ENCODE results near the gene PAQR4. TPM values are rescaled to one million over a fixed set of nuclear protein-coding genes. Genes with fewer than 3 reads are reported as not detected.

The PAQR4 gene
- total RNA-seq, 1 donor, result 3.1 TPM

DNA sequence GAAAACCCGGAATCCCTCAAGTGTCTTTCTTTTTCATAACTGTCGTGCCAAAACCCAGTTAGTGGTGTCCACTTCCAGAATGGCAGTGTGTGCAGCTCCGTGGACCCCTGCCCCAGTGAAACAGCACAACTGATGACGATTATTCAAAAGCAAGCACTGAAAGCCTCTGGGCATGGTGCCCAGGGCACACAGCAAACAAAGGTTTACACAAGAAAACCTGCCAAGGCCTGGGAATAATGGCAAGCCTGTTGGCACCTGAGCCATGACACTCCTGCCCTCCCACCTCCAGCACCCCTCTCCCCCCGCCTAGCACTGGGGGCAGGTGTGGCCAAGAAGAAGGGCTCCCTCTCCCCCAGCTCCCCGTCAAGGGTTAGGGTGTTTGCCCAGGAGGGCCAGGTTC, 8.3 kb downstream of the PAQR4 start:
- no peaks in the 10 kb centered on the region for H3K27me3 ChIP-seq (ENCODE audit: insufficient read depth, low read length)
- peaks cover 18% of the 10 kb centered on the region for H3K4me1 ChIP-seq (ENCODE audit: insufficient read depth, low read length)
- no peak overlapping the region for H3K4me3 ChIP-seq (ENCODE audit: low read length)
- H3K9me3 ChIP-seq (ENCODE audit: low read depth, low read length), result no peaks in the 10 kb centered on the region

DNA sequence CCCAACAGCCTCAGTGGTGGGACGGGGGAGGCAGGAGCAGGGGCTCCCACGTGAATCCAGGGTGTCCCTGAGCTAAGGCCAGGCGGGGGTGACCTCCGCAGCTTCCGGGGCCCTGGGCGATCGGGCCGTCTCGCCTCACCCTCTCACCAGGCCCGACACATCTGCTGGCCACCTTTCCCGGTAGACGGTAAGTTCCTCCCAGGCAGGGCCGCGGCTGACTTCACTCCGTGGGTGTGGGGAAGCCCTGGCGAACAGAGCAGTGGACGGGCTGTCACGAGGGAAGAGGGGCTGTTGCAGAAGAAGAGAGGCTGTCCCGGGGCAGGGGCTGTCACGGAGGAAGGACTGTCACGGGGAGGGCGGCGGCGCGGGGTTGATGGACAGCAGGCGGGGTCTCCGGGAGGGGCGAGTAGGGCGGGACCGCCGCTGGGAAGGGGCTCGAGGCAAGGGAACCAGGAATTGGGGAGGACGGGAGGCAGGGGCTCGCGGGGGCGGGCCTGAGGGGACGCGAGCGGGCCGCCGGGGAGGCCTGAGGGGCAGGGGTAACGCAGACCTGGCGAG, 10.6 kb downstream of the PAQR4 start:
- H3K4me1 ChIP-seq (ENCODE audit: insufficient read depth, low read length), result peaks cover 31% of the 10 kb centered on the region
- H3K27me3 ChIP-seq (ENCODE audit: insufficient read depth, low read length), result no peaks in the 10 kb centered on the region
- H3K9me3 ChIP-seq (ENCODE audit: low read depth, low read length), result no peaks in the 10 kb centered on the region
- H3K4me3 ChIP-seq (ENCODE audit: low read length), result peak overlapping the region; percentile 78

DNA sequence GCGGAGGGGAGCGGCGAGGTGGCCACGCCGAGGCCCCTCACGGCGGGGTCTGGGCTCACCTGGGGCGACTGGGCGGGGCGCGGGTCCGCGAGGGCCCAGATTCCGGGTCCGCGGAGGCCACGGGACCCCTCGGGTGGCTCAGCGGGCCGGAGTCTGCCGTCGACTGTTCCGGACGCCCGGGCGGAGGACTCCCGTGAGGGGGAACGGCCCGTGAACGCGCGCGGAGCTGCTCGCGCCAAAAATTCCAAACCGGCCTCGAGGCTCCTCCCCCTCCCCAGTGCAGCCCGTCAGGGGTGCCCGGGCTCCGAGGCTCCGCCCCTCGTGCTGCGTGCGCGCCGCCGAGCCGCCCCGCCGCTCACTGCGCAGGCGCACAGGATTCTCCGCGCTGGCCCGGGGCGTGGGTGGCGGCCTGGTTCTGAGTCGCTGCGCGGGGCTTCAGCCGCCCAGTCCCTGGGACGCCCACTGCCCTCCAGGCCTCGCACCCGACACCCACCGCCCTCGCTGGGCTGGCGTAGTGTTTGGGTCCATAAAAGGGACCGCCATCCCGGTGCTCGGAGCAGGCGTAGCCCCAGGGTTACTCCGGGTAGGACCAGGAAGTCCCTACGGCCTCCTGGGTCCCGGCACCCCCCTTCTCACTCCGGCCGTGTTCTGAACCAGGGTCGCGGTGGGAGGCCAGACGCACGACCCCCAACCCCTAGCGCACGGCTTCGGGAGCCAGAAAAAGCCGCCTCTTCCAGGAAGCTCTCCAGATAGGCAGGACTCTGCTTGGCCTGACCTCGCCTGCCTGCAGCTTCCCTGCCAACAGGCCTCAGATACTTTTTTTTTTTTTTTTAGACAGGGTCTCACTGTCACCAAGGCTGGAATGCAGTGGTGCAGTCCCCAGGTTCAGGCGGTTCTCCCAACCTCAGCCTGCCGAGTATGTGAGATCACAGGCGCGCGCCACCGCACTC, 11.4 kb downstream of the PAQR4 start, which contains the start of gene PKMYT1:
Gene PKMYT1 (minus strand): TSS at position 220 of the 950 bp plus-strand sequence. CDS start 789 bp downstream, outside the sequence.
- H3K27me3 ChIP-seq (ENCODE audit: insufficient read depth, low read length), result no peaks in the 10 kb centered on the region
- H3K4me3 ChIP-seq (ENCODE audit: low read length), result peak within 1 kb of the TSS; percentile 78
- H3K9me3 ChIP-seq (ENCODE audit: low read depth, low read length), result no peaks in the 10 kb centered on the region
- H3K4me1 ChIP-seq (ENCODE audit: insufficient read depth, low read length), result peaks cover 31% of the 10 kb centered on the region

DNA sequence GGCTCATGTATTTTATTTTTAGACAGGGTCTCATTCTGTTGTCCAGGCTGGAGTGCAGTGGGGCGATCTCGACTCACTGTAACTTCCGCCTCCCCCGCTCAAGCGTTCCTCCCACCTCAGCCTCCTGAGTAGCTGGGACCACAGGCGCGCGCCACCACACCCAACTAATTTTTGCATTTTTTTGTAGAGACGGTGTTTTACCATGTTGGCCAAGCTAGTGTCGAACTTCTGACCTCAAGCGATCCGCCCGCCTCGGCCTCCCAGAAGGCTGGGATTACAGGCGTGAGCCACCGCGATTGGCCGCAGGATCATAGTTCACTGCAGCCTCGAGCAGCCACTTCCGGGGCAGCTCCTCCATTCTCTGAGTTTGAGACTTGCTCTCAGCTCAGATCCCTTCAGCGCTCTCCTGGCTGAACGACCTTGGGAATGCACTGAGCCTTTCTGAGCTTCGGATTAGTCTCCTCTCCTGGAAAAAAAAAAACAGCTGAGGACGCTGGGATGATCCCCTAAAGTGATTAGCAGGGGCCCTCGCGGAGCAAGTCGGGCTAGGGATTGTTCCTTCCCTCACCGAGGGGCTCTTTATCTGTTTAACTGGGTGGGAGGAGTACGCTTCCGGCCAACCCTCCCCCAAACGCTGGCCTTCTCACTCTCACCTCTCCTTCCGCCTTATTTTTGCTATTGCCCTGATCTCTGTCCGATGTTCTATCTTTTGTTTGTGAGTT, 12.2 kb downstream of the PAQR4 start:
- Histone ChIP-seq H3K4me1 (ENCODE audit: insufficient read depth, low read length) (peaks cover 31% of the 10 kb centered on the region), H3K27me3 (ENCODE audit: insufficient read depth, low read length) (no peaks in the 10 kb centered on the region), H3K9me3 (ENCODE audit: low read depth, low read length) (no peaks in the 10 kb centered on the region), H3K4me3 (ENCODE audit: low read length) (no peak overlapping the region)

DNA sequence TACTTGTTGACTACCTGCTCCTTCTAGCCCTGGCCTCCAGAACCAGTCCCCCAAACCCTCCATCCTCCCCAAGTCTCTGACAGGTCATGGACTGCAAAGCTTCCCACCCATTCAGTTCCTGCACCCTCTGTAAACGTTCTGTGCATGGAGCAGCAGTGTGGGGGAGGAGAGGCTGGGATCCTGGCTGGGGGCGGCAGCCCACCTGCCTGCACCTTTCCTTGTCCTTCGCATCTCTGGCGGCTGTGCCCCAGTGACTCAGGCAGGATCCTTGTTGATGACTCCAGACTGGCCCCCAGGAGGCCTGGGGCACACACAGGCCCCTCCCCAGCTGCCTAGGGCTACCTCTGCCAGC, 12.7 kb downstream of the PAQR4 start:
- no peaks in the 10 kb centered on the region for H3K27me3 ChIP-seq (ENCODE audit: insufficient read depth, low read length)
- peaks cover 31% of the 10 kb centered on the region for H3K4me1 ChIP-seq (ENCODE audit: insufficient read depth, low read length)
- no peak overlapping the region for H3K4me3 ChIP-seq (ENCODE audit: low read length)
- no peaks in the 10 kb centered on the region for H3K9me3 ChIP-seq (ENCODE audit: low read depth, low read length)

DNA sequence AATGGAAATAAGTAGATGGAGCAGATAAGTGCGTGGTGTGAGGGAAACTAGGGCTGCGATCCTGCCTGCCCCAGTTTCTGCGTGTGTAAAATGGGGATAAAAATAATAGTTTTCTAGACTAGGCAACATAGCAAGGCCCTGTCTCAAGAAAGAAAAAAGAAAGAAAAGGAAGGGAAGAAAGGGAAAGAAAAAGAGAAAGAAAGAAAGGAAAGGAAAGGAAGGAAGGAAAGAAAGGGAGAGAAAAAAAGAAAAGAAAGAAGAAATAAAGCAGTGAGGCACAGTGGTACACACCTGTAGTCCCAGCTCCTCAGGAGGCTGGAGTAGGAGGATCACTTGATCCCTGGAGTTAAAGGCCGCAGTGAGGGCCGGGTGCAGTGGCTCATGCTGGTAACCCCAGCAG, 13.3 kb downstream of the PAQR4 start:
- H3K9me3 ChIP-seq (ENCODE audit: low read depth, low read length), result no peaks in the 10 kb centered on the region
- H3K4me1 ChIP-seq (ENCODE audit: insufficient read depth, low read length), result peaks cover 31% of the 10 kb centered on the region
- H3K4me3 ChIP-seq (ENCODE audit: low read length), result no peak overlapping the region
- H3K27me3 ChIP-seq (ENCODE audit: insufficient read depth, low read length), result no peaks in the 10 kb centered on the region

DNA sequence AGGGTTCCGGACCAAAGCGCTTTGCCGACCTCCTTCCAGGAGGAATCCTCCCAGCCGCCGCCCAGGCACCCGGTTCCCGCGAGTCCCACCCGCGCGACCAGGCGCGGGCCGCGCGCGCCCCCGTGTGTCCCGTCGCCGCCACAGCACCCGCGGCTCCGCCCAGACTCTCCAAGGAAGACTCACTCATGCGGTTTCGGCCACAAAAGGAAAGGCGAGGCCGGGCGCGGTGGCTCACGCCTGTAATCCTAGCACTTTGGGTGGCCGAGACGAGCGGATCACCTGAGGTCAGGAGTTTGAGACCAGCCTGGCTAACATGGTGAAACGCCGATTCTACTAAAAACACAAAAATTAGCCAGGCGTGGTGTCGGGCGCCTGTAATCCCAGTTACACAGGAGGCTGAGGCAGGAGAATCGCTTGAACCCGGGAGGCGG, 14.6 kb downstream of the PAQR4 start:
- Histone ChIP-seq H3K9me3 (ENCODE audit: low read depth, low read length) (no peaks in the 10 kb centered on the region), H3K4me3 (ENCODE audit: low read length) (no peak overlapping the region), H3K27me3 (ENCODE audit: insufficient read depth, low read length) (no peaks in the 10 kb centered on the region), H3K4me1 (ENCODE audit: insufficient read depth, low read length) (peaks cover 31% of the 10 kb centered on the region)

DNA sequence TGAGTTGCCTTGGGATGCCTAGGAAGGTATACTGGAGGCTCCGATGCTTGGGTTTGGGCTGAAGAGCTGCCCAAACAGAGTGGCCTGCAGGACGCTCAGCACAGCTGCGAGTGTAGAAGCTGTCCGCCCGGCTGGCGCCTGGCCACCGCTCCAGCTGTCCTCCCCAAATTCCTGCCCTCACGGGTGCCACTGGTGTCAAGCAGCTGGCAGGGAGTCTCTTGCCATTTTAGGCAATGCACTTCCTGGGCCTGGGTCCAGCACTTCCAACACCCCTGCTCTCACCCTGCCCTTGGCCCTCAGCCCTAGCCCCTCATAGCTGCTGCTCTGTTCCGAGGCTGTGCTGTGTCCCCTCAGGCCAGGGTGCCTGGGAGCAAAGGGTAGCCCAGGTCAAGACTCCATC, 16.3 kb downstream of the PAQR4 start:
- Histone ChIP-seq H3K4me1 (ENCODE audit: insufficient read depth, low read length) (peaks cover 20% of the 10 kb centered on the region), H3K27me3 (ENCODE audit: insufficient read depth, low read length) (no peaks in the 10 kb centered on the region), H3K4me3 (ENCODE audit: low read length) (no peak overlapping the region), H3K9me3 (ENCODE audit: low read depth, low read length) (no peaks in the 10 kb centered on the region)

DNA sequence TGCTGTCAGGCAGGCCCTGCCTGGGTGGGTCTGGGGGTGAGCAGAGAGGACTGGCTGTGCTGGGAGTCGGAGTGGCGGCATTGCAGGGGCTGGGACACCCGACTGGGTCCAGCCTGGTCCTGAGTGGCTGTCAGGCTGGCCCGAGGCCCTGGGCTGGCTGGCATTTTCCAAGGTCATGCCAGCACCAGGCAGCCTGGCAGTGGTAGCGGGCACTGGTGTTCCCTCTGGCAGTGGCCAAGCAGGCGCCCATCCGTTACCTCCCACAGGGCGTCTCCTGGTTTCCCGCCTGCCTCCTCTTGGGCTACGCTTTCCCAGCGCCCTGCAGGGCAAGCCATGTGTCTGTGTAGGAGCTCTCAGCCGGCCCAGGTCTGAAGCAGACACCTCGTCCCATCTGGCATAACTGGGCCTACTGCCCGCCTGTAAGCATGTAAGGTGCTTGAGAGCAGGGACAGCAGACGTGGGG, 16.8 kb downstream of the PAQR4 start:
- H3K27me3 ChIP-seq (ENCODE audit: insufficient read depth, low read length), result no peaks in the 10 kb centered on the region

DNA sequence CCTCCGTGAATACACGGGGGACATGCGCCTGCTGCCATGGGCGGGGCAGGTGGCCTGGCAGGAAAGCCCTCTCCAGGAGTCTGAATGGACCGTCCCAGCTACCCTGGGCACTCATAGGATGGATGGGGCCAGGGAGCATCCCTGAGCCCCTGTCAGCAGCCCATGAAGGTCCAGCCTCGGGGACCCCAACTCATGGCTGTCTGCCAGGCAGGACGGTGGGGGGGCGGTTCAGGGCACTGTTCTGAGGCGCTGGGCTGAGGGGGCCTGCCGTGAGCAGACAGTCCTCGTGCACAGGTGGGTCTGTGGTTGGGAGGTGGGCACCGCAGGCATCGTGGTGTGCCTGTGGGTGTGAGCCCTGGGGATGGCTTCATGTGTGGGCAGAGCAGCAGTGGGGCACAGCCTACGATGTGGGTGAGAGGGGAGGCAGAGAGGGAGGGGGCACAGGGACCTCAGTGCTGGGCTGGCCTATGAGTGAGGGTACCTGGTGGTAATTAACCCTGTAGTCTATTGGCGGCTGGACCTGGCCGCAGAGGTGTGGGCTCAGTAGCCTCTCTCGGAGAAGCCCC, 17.6 kb downstream of the PAQR4 start:
- H3K9me3 ChIP-seq (ENCODE audit: low read depth, low read length), result no peaks in the 10 kb centered on the region

More for the DNA sequence above, 16.8 kb downstream of the PAQR4 start:
- H3K4me1 ChIP-seq (ENCODE audit: insufficient read depth, low read length), result peaks cover 17% of the 10 kb centered on the region
- H3K9me3 ChIP-seq (ENCODE audit: low read depth, low read length), result no peaks in the 10 kb centered on the region
- H3K4me3 ChIP-seq (ENCODE audit: low read length), result no peak overlapping the region

DNA sequence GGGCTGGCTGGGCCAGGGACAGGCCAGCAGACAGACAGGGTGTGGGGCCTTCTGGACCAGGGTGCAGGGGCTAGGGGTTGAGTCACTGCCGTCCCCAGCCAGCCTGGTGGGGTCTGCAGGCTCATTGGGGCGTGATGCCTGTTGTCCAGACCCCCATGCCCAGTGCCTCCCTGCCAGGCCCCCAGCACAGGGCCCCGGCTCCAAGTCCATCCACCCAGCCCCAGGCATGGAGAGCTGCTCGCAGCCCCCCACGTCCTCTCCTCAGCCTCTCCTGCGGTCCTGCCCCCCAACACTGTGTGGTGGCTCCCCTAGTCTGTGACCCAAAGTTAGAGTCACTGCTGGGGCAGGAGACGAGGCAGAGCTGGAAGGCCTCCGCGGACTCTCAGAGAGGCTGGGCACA, 18.1 kb downstream of the PAQR4 start:
- Histone ChIP-seq H3K4me3 (ENCODE audit: low read length) (no peak overlapping the region), H3K4me1 (ENCODE audit: insufficient read depth, low read length) (peaks cover 12% of the 10 kb centered on the region), H3K9me3 (ENCODE audit: low read depth, low read length) (no peaks in the 10 kb centered on the region), H3K27me3 (ENCODE audit: insufficient read depth, low read length) (no peaks in the 10 kb centered on the region)

More for the DNA sequence above, 17.6 kb downstream of the PAQR4 start:
- Histone ChIP-seq H3K4me3 (ENCODE audit: low read length) (no peak overlapping the region), H3K4me1 (ENCODE audit: insufficient read depth, low read length) (peaks cover 12% of the 10 kb centered on the region), H3K27me3 (ENCODE audit: insufficient read depth, low read length) (no peaks in the 10 kb centered on the region)

DNA sequence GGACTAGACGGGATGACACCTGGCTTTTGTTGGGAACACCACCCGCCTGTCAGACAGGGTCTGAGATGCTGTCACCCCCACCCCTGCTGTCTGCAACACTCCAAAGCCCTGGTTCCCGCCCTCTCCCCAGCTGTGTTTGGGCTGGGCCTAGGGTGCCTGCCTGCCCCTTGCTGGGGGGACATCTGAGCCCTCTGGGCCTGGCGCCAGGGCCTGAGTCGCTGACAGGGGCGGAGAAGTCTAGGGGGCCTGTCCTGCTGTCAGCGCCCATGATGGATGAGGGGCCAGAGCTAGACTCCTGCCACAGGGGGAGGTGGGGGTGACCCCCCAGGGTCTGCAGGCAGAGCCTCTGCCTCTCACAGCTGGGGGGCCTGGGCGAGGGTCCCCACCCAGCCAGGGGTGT, 18.7 kb downstream of the PAQR4 start:
- Histone ChIP-seq H3K4me1 (ENCODE audit: insufficient read depth, low read length) (peaks cover 12% of the 10 kb centered on the region), H3K4me3 (ENCODE audit: low read length) (no peak overlapping the region), H3K27me3 (ENCODE audit: insufficient read depth, low read length) (no peaks in the 10 kb centered on the region), H3K9me3 (ENCODE audit: low read depth, low read length) (no peaks in the 10 kb centered on the region)

DNA sequence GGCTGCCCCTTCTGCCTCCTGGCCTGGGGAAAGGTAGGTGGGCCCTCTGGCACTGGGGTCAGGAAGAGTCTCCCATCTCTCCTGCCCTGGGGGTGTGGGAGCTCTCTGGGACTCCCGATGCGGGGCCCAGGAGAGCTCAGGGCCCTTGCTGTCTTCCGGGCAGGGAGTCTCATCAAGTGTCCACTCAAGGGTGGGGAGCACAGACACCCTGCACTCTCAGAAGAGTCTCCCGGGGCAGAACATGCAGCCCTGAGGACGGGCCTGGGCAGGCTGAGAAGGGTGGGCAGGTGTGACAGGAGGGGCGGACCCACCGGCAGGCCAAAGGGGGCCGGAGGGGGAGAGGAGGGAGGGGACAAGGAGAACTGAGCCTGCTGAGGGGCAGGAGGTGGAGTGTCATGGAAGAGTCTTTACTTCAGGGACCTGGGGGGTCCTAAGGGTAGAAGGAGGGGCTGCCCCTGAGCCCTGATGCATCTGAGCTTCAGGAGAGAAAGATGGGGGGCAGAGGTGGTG, 19.5 kb downstream of the PAQR4 start:
- peaks cover 6% of the 10 kb centered on the region for H3K4me1 ChIP-seq (ENCODE audit: insufficient read depth, low read length)
- H3K27me3 ChIP-seq (ENCODE audit: insufficient read depth, low read length), result no peaks in the 10 kb centered on the region
- no peaks in the 10 kb centered on the region for H3K9me3 ChIP-seq (ENCODE audit: low read depth, low read length)
- no peak overlapping the region for H3K4me3 ChIP-seq (ENCODE audit: low read length)

DNA sequence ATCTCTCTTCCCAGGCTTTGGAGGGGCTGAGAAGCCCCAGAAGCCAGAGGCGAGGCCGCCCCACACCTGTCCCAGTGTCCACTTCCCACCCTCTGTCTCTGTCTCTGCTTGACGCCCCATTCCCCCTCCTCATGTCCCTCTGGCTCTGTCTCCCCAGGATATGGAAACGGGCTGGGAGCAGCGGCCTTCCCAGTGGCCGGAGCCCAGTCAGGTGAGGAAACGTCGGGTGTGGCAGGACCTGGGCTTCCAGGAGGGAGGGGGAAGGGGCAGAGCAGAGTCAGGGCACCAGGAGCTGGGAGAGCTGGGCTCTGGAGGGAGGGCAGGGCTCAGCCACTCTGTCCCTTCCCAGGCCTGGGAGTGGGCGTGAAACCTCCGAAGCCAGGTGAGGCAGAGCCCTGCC, 21.7 kb downstream of the PAQR4 start:
- Histone ChIP-seq H3K27me3 (ENCODE audit: insufficient read depth, low read length) (no peaks in the 10 kb centered on the region), H3K4me3 (ENCODE audit: low read length) (no peak overlapping the region), H3K9me3 (ENCODE audit: low read depth, low read length) (no peaks in the 10 kb centered on the region), H3K4me1 (ENCODE audit: insufficient read depth, low read length) (no peaks in the 10 kb centered on the region)

All from mononuclear cell (primary cell).